GM18873 (cell line): Measurements from ENCODE around the gene CD2BP2.
A peak's percentile ranks its signal among the peaks of the same experiment; 100 is the strongest.
"Not testable (repeated sequence)": the region's sequence is repeated elsewhere in the genome, so short reads cannot be mapped to it uniquely, and the experiment has no call there.

Source experiments
- ATAC-seq: cut with Tn5 transposase; IDR thresholded peaks from one replicate; pipeline ENCODE4 v1.9.1; 2021; ENCODE audit warnings: mild to moderate bottlenecking, moderate library complexity, moderate number of reproducible peaks; ENCODE audit not compliant: unreplicated experiment, low FRiP score

The CD2BP2 gene

GRCh38 chr16:30355144-30355953, at the start of gene CD2BP2:
Gene CD2BP2 (minus strand): TSS chr16:30355308. CDS start chr16:30354681, 627 bp downstream.
- ATAC-seq: peak; percentile 38

DNA sequence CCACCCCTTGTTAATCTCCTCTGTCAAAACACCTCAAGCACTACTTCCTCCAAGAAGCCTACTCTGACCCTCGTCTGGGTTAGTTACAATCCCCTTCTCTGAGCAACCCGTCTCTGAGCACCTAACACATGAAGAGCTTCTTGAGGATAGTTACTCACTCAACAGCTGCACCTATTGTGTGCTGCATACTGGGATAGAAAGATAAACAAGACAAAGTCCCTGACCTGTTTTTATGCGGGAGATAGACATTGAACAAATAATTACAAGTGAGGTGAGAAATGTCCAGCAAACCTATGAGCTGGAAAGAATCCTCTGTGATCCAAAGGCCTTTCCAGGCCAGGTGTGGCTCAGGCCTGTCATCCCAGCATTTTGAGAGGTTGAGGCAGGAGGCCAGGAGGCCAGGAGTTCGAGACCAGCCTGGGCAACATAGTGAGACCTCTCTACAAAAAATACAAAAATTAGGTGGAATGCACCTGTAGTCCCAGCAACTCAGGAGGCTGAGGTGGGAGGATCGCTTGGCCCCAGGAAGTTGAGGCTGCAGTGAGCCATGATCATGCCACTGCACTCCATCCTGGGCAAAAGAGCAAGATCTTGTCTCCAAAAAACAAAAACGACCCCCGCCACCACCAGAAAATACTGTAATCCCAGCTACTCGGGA, 46.8 kb upstream of the CD2BP2 start:
- ATAC-seq: no peak

GRCh38 chr16:30399435-30400186, 44.5 kb upstream of the CD2BP2 start:
- no peak for ATAC-seq

DNA sequence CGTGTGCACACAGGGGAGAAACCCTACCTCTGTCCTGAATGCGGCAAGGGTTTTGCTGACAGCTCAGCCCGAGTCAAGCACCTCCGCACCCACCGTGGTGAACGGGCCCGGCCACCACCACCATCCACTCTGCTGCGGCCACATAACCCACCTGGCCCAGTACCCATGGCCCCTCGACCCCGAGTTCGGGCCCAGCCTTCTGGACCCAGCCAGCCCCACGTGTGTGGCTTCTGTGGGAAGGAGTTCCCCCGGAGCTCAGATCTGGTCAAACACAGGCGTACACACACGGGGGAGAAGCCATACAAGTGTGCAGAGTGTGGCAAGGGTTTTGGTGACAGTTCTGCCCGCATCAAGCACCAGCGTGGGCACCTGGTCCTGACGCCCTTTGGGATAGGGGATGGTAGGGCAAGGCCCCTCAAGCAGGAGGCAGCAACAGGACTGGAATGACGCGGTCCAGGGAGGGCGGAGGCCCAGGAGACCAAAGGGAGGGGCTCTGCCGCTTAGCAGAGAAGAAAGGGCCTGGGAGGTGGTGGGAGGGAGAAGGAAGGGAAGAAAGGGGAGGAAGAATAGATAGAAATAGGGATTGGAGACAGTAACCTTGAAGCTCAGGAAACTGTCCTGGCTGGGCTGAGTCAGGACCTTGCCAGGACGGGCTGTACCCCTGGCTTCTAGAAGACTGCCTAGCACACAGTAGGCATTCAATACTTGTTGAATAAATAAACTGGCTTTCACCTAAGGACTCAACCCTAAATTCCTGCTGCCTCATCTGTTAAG, 43.7 kb upstream of the CD2BP2 start:
- no peak for ATAC-seq

DNA sequence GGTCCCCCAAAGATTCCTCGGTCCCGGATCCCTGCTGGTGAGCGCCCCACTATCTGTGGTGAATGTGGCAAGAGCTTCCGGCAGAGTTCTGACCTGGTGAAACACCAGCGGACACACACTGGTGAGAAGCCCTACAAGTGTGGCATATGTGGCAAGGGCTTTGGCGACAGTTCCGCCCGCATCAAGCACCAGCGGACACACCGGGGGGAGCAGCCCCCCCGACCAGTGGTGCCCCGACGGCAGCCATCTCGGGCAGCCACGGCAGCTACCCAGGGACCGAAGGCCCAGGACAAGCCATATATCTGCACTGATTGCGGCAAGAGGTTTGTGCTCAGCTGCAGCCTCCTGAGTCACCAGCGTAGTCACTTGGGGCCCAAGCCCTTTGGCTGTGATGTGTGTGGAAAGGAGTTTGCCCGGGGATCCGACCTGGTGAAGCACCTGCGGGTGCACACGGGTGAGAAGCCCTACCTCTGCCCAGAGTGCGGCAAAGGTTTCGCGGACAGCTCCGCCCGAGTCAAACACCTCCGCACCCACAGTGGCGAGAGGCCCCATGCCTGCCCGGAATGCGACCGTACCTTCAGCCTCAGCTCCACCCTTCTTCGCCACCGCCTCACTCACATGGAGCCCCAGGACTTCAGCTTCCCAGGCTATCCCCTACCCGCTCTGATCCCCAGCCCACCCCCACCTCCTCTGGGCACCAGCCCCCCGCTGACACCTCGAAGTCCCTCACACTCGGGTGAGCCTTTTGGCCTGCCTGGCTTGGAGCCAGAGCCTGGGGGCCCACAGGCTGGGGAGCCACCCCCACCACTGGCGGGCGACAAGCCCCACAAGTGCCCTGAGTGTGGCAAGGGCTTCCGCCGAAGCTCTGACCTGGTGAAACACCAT, 42.9 kb upstream of the CD2BP2 start:
- no peak for ATAC-seq

- ATAC-seq: no peak
These were observed 41.9 kb upstream of the CD2BP2 start for GRCh38 chr16:30397056-30397455.

DNA sequence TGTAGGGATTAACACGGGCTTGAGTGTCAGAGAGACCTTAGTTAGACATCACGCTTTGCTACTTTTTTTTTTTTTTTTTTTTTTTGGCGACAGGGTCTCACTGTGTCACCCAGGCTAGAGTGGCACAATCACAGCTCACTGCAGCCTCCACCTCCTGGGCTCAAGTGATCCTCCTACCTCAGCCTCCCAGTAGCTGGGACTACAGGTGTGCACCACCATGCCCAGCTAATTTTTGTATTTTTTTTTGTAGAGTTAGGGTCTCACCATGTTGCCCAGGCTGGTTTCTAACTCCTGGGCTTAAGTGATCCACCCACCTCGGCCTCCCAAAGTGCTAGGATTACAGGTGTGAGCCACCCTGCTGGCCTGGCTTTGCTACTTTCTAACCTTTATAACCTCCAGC, 41.5 kb upstream of the CD2BP2 start:
- ATAC-seq: not testable (repeated sequence)

DNA sequence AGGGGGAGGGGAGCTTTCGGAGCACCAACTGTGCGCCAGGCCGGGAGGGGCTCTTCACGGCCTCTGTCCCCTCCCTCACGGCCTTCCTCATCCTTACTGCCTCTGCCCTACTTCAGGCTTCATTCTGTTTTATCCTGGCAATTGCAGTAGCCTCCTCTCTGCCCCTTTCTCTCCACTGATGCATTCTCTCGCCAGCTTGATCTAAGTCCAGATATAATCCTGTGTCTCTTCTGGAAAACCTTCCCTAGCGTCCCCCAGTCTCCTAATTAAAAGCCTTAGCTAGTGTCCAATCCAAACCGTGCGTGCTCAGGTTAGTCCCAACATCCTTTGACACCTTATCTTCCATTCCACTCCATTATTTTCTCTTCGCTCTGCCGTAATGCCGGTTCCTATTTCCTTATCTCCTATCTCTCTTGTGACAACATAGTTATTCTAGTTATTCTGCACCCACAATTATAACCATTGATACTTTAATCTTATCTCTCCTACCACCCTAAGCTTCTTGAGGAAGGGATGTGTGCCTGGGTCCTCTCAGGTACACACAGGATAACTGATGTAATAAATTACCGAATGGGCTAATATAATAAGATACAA, 41.0 kb upstream of the CD2BP2 start:
- ATAC-seq: no peak

GRCh38 chr16:30395155-30395991, 40.3 kb upstream of the CD2BP2 start, which contains the start of gene ZNF48:
Gene ZNF48 (plus strand): TSS chr16:30395420. CDS start chr16:30395795, 375 bp downstream.
- peak; percentile 47 for ATAC-seq

DNA sequence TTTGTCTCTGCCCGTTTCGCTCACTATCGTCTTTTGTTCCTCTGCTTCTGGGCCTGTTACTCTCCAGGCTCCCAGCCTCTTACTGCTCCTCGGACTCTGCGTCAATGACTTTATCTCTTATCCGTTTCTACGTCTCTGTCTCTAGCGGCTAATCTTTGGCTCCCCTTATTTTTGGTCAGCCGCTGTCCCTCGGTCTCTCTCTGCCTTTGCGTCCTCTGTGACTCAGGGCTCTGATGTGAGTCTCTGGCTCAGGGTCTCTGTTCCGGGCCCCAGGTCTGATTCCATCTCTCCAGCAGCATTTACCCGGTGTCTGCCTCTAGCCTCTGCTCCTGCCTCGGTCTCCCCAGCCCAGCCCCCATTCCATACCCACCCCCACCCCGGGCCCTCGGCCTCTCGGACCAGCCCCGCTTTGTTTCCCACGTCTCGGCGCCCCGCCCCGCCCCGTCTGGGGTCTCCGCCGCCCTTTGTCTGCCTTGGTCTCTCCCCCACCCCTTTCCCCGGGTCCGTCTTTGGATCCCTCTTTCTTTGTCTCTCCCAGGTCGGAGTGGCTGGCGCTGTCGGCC, 39.6 kb upstream of the CD2BP2 start:
- no peak for ATAC-seq

- ATAC-seq: no peak
These were observed 28.4 kb upstream of the CD2BP2 start for GRCh38 chr16:30383521-30383920.

- ATAC-seq: no peak
These were observed 27.2 kb upstream of the CD2BP2 start, which contains the start of gene SEPTIN1 for GRCh38 chr16:30382111-30382881. Gene SEPTIN1 (minus strand): TSS chr16:30382561. CDS start chr16:30382542, 19 bp downstream.

- ATAC-seq: no peak
These were observed 26.4 kb upstream of the CD2BP2 start for GRCh38 chr16:30381291-30382041.

DNA sequence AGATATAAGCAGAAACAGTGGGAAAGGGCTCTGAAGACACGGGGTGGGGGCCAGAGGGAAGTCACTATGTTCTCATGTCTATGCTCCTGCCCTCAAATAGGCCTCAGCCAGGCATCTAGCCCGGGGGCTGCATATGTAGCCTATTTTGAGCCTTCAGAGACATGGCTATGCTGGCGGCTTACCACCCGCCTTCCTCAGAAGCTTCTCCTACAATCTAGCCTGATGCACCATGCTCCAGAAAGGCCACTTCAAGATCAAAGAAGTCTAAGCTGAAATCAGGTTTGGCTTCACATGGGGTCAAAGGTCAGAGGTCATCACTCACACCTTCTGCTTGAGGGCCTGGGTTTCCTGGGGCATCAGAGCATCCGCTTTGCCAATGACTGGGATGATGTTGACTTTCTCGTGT, 25.7 kb upstream of the CD2BP2 start:
- ATAC-seq: no peak

DNA sequence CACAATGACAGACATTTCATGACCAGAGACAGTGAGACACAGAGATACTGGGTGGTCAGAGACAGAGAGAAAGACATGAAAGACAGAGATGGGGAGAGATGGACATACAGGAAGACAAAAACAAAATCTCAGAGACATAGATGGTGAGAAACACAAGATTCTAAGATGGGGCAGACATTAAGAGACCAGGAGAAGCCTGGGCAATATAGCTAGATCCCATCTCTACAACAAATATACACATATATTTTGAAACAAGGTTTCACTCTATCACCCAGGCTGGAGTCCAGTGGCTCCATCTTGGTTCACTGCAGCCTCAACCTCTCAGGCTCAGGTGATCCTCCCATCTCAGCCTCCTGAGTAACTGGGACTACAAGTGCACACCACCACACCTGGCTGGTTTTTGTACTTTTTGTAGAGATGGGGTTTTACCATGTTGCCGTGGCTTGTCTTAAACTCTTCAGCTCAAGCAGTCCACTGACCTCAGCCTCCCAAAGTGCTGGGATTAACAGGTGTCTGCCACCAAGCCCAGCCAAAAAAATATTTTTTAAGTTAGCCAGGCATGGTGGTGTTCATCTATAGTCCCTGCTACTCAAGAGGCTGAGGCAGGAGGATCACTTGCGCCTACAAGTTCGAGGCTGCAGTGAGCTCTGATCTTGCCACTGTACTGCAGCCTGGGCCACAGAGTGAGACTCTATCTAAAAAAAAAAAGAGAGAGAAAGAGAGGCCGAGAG, 25.1 kb upstream of the CD2BP2 start:
- no peak for ATAC-seq
